Measurements from ENCODE around the gene GSN.

Gene GSN

GRCh38 chr9:121294866-121295661 is 27.1 kb downstream of the GSN start:
- no peak for TF ChIP-seq CTCF (IDR thresholded peaks at IDR 0.05; ENCODE audit: insufficient read depth, low read length, poor library complexity, severe bottlenecking)
- no peaks in the 10 kb centered on the region; the same call in 1 of the 2 replicates for H3K27me3 ChIP-seq (replicated peaks; ENCODE audit: control insufficient read depth, insufficient read depth, low read length)
- no peaks in the 10 kb centered on the region; the same call in 1 of the 2 replicates for H3K36me3 ChIP-seq (ENCODE audit: control insufficient read depth, insufficient read depth, low read length)
- DNase-seq (ENCODE audit: extremely low read depth, insufficient read length): no peak
- H3K4me3 ChIP-seq (replicated peaks; ENCODE audit: low read depth, low read length): no peak overlapping the region

GRCh38 chr9:121295662-121296191 is 27.8 kb downstream of the GSN start:
- Histone ChIP-seq H3K4me3 (replicated peaks; ENCODE audit: low read depth, low read length) (no peak overlapping the region), H3K36me3 (ENCODE audit: control insufficient read depth, insufficient read depth, low read length) (no peaks in the 10 kb centered on the region; the same call in 1 of the 2 replicates), H3K27me3 (replicated peaks; ENCODE audit: control insufficient read depth, insufficient read depth, low read length) (peaks cover under 1% of the 10 kb centered on the region; the same call in 1 of the 2 replicates)
- TF ChIP-seq CTCF (IDR thresholded peaks at IDR 0.05; ENCODE audit: insufficient read depth, low read length, poor library complexity, severe bottlenecking): no peak
- no peak for DNase-seq (ENCODE audit: extremely low read depth, insufficient read length)

- DNase-seq (ENCODE audit: extremely low read depth, insufficient read length): no peak
- Histone ChIP-seq H3K27me3 (replicated peaks; ENCODE audit: control insufficient read depth, insufficient read depth, low read length) (peaks cover 2% of the 10 kb centered on the region; the same call in 1 of the 2 replicates), H3K36me3 (ENCODE audit: control insufficient read depth, insufficient read depth, low read length) (no peaks in the 10 kb centered on the region; the same call in 1 of the 2 replicates), H3K4me3 (replicated peaks; ENCODE audit: low read depth, low read length) (no peak overlapping the region)
- no peak for TF ChIP-seq CTCF (IDR thresholded peaks at IDR 0.05; ENCODE audit: insufficient read depth, low read length, poor library complexity, severe bottlenecking)
These were observed 28.5 kb downstream of the GSN start for GRCh38 chr9:121296213-121297127.

- no peaks in the 10 kb centered on the region; the same call in 1 of the 2 replicates for H3K36me3 ChIP-seq (ENCODE audit: control insufficient read depth, insufficient read depth, low read length)
These were observed 29.4 kb downstream of the GSN start for GRCh38 chr9:121297389-121297788.

More at GRCh38 chr9:121297389-121297788, 29.4 kb downstream of the GSN start:
- Histone ChIP-seq H3K27me3 (replicated peaks; ENCODE audit: control insufficient read depth, insufficient read depth, low read length) (peaks cover 2% of the 10 kb centered on the region; the same call in 1 of the 2 replicates), H3K4me3 (replicated peaks; ENCODE audit: low read depth, low read length) (no peak overlapping the region)
- TF ChIP-seq CTCF (IDR thresholded peaks at IDR 0.05; ENCODE audit: insufficient read depth, low read length, poor library complexity, severe bottlenecking): no peak
- DNase-seq (ENCODE audit: extremely low read depth, insufficient read length): no peak
